Hepatocyte (in vitro differentiated cells): ENCODE results near the gene PCDHGA8. TPM values are rescaled to one million over a fixed set of nuclear protein-coding genes. Genes with fewer than 3 reads are reported as not detected.

Experiments used
- DNase-seq: peaks from one replicate; pipeline ENCODE4 v3.0.0-alpha.2; 2016; ENCODE audit warnings: low spot score
- H2AFZ ChIP-seq: fragments of 200-600 bp; sonication (generic); 2 replicates; pipeline ENCODE4 v1.6.0; 2016; ENCODE audit warnings: antibody characterized with exemption, mild to moderate bottlenecking
- H3K27ac ChIP-seq: fragments of 200-600 bp; sonication (generic); 2 replicates; pipeline ENCODE4 v1.5.1; 2016; ENCODE audit warnings: mild to moderate bottlenecking
- H3K27me3 ChIP-seq: fragments of 200-600 bp; sonication (generic); 2 replicates; pipeline ENCODE4 v1.6.1; 2016
- H3K36me3 ChIP-seq: fragments of 200-600 bp; sonication (generic); replicated peaks from 2 replicates; pipeline ENCODE4 v1.5.1; 2016; ENCODE audit warnings: low read depth; ENCODE audit not compliant: insufficient read depth
- H3K4me1 ChIP-seq: fragments of 200-600 bp; sonication (generic); 2 replicates; pipeline ENCODE4 v1.5.1; 2016; ENCODE audit warnings: mild to moderate bottlenecking, moderate library complexity; ENCODE audit not compliant: insufficient read depth
- H3K4me2 ChIP-seq: fragments of 200-600 bp; sonication (generic); 2 replicates; pipeline ENCODE4 v1.6.0; 2016
- H3K4me3 ChIP-seq: fragments of 200-600 bp; sonication (generic); 2 replicates; pipeline ENCODE4 v1.5.1; 2016; ENCODE audit warnings: mild to moderate bottlenecking
- H3K79me2 ChIP-seq: fragments of 200-600 bp; sonication (generic); 2 replicates; pipeline ENCODE4 v1.6.0; 2017; ENCODE audit warnings: mild to moderate bottlenecking
- H3K9me2 ChIP-seq: fragments of 200-600 bp; sonication (generic); replicated peaks from 2 replicates; pipeline ENCODE4 v1.6.0; 2017; ENCODE audit warnings: mild to moderate bottlenecking; ENCODE audit not compliant: insufficient read depth
- H3K9me3 ChIP-seq: fragments of 200-600 bp; sonication (generic); 2 replicates; pipeline ENCODE4 v1.5.1; 2016; ENCODE audit warnings: low read depth, mild to moderate bottlenecking
- H4K20me1 ChIP-seq: fragments of 200-600 bp; sonication (generic); 2 replicates; pipeline ENCODE4 v1.6.0; 2016; ENCODE audit warnings: mild to moderate bottlenecking; ENCODE audit not compliant: insufficient read depth, poor library complexity, severe bottlenecking
- EZH2 ChIP-seq: fragments of 200-600 bp; sonication (generic); IDR thresholded peaks from 2 replicates; pipeline ENCODE4 v1.6.1; 2016; ENCODE audit warnings: antibody characterized with exemption, mild to moderate bottlenecking, borderline replicate concordance
- EZH2phosphoT487 ChIP-seq: fragments of 200-600 bp; sonication (generic); IDR thresholded peaks from one replicate; pipeline ENCODE4 v1.6.1; 2018; ENCODE audit warnings: antibody characterized with exemption, mild to moderate bottlenecking, low read depth, moderate library complexity; ENCODE audit not compliant: unreplicated experiment, severe bottlenecking
- WGBS: methylation state at CpG from one replicate; pipeline ENCODE4 v1.1.6; 2016; ENCODE audit warnings: low lambda C conversion rate; ENCODE audit errors: missing lambda C conversion rate; 5-methylcytosine and 5-hydroxymethylcytosine counted together
- polyA plus RNA-seq: library from polyadenylated mRNA; unstranded; fragments of >200 nt; fragmentation: Nextera tagmentation; extraction: Ambion mirVana; gene quantifications from 2 replicates; pipeline ENCODE4 v1.2.1, GENCODE V29; 2016
- total RNA-seq: library from RNA; depleted of rRNA; stranded (reverse); fragments of >200 nt; gene quantifications from 2 replicates; pipeline ENCODE4 v1.2.3, GENCODE V29; 2014
- TF ChIP-seq, protein P1 (sequence below): fragments of 200-600 bp; sonication (generic); IDR thresholded peaks from 2 replicates; pipeline ENCODE4 v1.5.1; 2016; ENCODE audit warnings: antibody characterized with exemption, mild to moderate bottlenecking; ENCODE audit not compliant: poor library complexity

Gene PCDHGA8
- total and polyA plus RNA-seq, 2 experiments from 2014 or later: 0.53 to 1.00 TPM

DNA sequence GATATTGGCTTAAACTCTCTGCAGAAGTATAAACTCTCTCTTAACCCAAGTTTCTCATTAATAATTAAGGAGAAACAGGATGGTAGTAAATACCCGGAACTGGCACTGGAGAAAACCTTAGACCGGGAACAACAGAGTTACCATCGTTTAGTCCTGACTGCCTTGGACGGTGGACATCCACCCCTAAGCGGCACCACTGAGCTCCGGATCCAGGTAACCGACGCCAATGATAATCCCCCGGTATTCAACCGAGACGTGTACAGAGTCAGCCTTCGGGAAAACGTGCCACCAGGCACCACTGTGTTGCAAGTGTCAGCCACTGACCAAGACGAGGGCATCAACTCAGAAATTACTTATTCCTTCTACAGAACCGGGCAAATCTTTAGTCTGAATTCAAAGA, 6.2 kb downstream of the PCDHGA8 start:
- TF ChIP-seq, protein P1, sequence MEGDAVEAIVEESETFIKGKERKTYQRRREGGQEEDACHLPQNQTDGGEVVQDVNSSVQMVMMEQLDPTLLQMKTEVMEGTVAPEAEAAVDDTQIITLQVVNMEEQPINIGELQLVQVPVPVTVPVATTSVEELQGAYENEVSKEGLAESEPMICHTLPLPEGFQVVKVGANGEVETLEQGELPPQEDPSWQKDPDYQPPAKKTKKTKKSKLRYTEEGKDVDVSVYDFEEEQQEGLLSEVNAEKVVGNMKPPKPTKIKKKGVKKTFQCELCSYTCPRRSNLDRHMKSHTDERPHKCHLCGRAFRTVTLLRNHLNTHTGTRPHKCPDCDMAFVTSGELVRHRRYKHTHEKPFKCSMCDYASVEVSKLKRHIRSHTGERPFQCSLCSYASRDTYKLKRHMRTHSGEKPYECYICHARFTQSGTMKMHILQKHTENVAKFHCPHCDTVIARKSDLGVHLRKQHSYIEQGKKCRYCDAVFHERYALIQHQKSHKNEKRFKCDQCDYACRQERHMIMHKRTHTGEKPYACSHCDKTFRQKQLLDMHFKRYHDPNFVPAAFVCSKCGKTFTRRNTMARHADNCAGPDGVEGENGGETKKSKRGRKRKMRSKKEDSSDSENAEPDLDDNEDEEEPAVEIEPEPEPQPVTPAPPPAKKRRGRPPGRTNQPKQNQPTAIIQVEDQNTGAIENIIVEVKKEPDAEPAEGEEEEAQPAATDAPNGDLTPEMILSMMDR: no peak
- TF ChIP-seq EZH2phosphoT487: no peak
- TF ChIP-seq EZH2: no peak
- Histone ChIP-seq H3K4me3 (no peak overlapping the region), H3K4me1 (no peaks in the 10 kb centered on the region), H3K9me3 (peaks cover 44% of the 10 kb centered on the region), H2AFZ (no peak overlapping the region), H3K4me2 (no peak overlapping the region), H3K27me3 (no peaks in the 10 kb centered on the region), H4K20me1 (no peaks in the 10 kb centered on the region), H3K27ac (no peak overlapping the region), H3K79me2 (no peaks in the 10 kb centered on the region), H3K36me3 (no peaks in the 10 kb centered on the region), H3K9me2 (no peaks in the 10 kb centered on the region)
- no peak for DNase-seq
- 96% methylated on average over 15 of the region's 15 CpGs for WGBS

DNA sequence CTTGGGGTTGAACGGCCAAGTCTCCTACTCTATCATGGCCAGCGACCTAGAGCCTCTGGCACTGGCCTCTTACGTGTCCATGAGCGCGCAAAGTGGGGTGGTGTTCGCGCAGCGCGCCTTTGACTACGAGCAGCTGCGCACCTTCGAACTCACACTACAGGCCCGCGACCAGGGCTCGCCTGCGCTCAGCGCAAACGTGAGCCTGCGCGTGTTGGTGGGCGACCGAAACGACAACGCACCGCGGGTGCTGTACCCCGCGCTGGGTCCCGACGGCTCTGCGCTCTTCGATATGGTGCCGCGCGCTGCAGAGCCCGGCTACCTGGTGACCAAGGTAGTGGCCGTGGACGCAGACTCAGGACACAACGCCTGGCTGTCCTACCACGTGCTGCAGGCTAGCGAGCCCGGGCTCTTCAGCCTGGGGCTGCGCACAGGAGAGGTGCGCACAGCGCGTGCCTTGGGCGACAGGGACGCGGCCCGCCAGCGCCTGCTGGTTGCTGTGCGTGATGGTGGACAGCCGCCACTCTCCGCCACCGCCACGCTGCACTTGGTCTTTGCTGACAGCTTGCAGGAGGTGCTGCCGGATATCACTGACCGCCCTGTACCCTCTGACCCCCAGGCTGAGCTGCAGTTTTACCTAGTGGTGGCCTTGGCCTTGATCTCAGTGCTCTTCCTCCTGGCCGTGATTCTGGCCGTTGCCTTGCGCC, 7.3 kb downstream of the PCDHGA8 start:
- H3K4me2 ChIP-seq: no peak overlapping the region

DNA sequence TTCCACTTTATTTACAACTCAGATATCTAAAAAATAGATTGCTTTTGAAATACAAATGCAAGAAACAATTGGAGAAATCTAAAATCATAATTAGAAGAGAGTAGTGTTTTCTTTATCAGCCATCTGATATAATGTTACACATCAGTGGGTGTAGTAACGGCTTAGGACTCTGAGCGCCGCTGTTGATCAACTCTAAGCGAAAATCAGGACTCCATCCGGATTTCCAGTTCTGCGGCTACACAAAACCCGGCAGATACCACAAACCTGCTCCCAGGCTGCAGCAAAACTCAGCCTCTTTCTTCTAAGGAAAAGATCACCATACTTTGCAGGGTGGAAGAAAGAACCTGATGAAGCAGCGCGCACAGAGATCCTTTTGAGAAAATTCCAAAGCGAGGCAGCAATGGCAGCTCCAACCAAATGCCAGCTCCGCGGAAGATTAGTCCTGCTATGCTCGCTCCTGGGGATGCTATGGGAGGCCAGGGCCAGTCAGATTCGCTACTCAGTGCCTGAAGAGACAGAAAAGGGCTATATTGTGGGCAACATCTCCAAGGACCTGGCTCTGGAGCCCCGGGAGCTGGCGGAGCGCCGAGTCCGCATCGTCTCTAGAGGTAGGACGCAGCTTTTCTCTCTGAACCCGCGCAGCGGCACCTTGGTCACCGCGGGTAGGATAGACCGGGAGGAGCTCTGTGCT, 10.3 kb downstream of the PCDHGA8 start, which contains the start of gene PCDHGA9:
PCDHGA9 (plus strand) TSS at position 226 of the 691 bp plus-strand sequence; CDS start at position 401, 175 bp downstream.
- H3K36me3 ChIP-seq: peaks cover 2% of the 10 kb centered on the region
- H3K9me2 ChIP-seq: no peaks in the 10 kb centered on the region
- no peak for DNase-seq
- H3K4me3 ChIP-seq: no peak within 1 kb of the TSS
- no peak within 1 kb of the TSS for H3K4me2 ChIP-seq
- 95% methylated on average over 27 of the region's 27 CpGs for WGBS
- no peaks in the 10 kb centered on the region for H3K27me3 ChIP-seq
- H3K79me2 ChIP-seq: no peaks in the 10 kb centered on the region
- no peaks in the 10 kb centered on the region for H3K4me1 ChIP-seq
- H4K20me1 ChIP-seq: no peaks in the 10 kb centered on the region
- no peak for TF ChIP-seq EZH2phosphoT487
- TF ChIP-seq, protein P1: no peak
- no peak within 1 kb of the TSS for H2AFZ ChIP-seq
- H3K9me3 ChIP-seq: peaks cover 17% of the 10 kb centered on the region
- no peak within 1 kb of the TSS for H3K27ac ChIP-seq

More for the DNA sequence above, 7.3 kb downstream of the PCDHGA8 start:
- DNase-seq: no peak
- Histone ChIP-seq H3K27me3 (no peaks in the 10 kb centered on the region), H3K9me3 (peaks cover 37% of the 10 kb centered on the region), H2AFZ (no peak overlapping the region), H3K79me2 (no peaks in the 10 kb centered on the region), H4K20me1 (no peaks in the 10 kb centered on the region), H3K4me3 (no peak overlapping the region), H3K36me3 (no peaks in the 10 kb centered on the region), H3K4me1 (no peaks in the 10 kb centered on the region), H3K27ac (no peak overlapping the region), H3K9me2 (no peaks in the 10 kb centered on the region)
- 96% methylated on average over 60 of the region's 61 CpGs for WGBS
- TF ChIP-seq, protein P1: no peak
- TF ChIP-seq EZH2 (no peak), EZH2phosphoT487 (no peak)
